KMS-11 (cell line): ENCODE results near the gene ZNF844.
"Not testable (repeated sequence)": the region's sequence is repeated elsewhere in the genome, so short reads cannot be mapped to it uniquely, and the experiment has no call there.

Experiments used
- H2AFZ ChIP-seq: fragments of 200-600 bp; sonication (generic); 2 replicates; pipeline ENCODE4 v1.6.1; 2016; ENCODE audit warnings: antibody characterized with exemption, mixed run types, low read depth
- H3K27ac ChIP-seq: fragments of 200-600 bp; sonication (generic); 2 replicates; pipeline ENCODE4 v1.6.1; 2016; ENCODE audit warnings: mild to moderate bottlenecking, mixed run types
- H3K27me3 ChIP-seq: fragments of 200-600 bp; sonication (generic); 2 replicates; pipeline ENCODE4 v1.6.1; 2017; ENCODE audit warnings: mild to moderate bottlenecking, low read depth, mixed run types, moderate library complexity; ENCODE audit not compliant: insufficient read depth
- H3K36me3 ChIP-seq: fragments of 200-600 bp; sonication (generic); 2 replicates; pipeline ENCODE4 v1.6.1; 2017; ENCODE audit warnings: mild to moderate bottlenecking, mixed run types; ENCODE audit not compliant: insufficient read depth
- H3K4me1 ChIP-seq: fragments of 200-600 bp; sonication (generic); 2 replicates; pipeline ENCODE4 v1.6.1; 2016; ENCODE audit warnings: mild to moderate bottlenecking, low read depth, mixed run types; ENCODE audit not compliant: poor library complexity, severe bottlenecking
- H3K4me2 ChIP-seq: fragments of 200-600 bp; sonication (generic); 2 replicates; pipeline ENCODE4 v1.7.0; 2016; ENCODE audit warnings: mild to moderate bottlenecking, mixed run types
- H3K4me3 ChIP-seq: fragments of 200-600 bp; sonication (generic); IDR thresholded peaks from 2 replicates; pipeline ENCODE4 v1.6.1; 2017; ENCODE audit warnings: low read depth, low read length, mixed read lengths; ENCODE audit not compliant: insufficient read depth
- H3K79me2 ChIP-seq: fragments of 200-600 bp; sonication (generic); 2 replicates; pipeline ENCODE4 v1.6.1; 2016; ENCODE audit warnings: low read depth, mixed run types; ENCODE audit not compliant: insufficient read depth
- H3K9ac ChIP-seq: fragments of 200-600 bp; sonication (generic); 2 replicates; pipeline ENCODE4 v1.6.1; 2016; ENCODE audit warnings: mild to moderate bottlenecking, mixed run types
- H4K20me1 ChIP-seq: fragments of 200-600 bp; sonication (generic); 2 replicates; pipeline ENCODE4 v1.6.1; 2016; ENCODE audit warnings: mild to moderate bottlenecking, mixed run types; ENCODE audit not compliant: insufficient read depth
- TF ChIP-seq, protein P1 (sequence below): fragments of 200-600 bp; sonication (generic); conservative IDR thresholded peaks from 2 replicates; pipeline ENCODE4 v1.6.1; 2017; ENCODE audit warnings: low read depth, mild to moderate bottlenecking, antibody characterized with exemption, low read length, moderate library complexity, mixed read lengths

Gene ZNF844

DNA sequence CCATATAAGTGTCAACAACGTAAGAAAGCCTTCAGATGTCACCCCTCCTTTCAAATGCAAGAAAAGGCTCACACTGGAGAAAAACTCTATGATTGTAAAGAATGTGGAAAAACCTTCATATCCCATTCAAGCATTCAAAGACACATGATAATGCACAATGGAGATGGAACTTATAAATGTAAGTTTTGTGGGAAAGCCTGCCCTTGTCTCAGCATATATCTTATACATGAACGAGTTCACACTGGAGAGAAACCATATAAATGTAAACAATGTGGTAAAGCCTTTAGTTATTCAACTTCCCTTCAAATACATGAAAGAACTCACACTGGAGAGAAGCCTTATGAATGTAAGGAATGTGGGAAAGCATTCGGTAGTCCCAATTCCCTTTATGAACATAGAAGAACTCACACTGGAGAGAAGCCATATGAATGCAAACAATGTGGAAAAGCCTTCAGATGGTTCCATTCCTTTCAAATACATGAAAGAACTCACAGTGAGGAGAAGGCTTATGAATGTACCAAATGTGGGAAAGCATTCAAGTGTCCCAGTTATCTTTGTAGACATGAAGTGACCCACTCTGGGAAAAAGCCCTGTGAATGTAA lies 11.1 kb downstream of the ZNF844 start:
- Histone ChIP-seq H2AFZ (no peak overlapping the region), H3K27ac (no peak overlapping the region), H3K79me2 (no peaks in the 10 kb centered on the region), H3K27me3 (no peaks in the 10 kb centered on the region), H3K4me3 (no peak overlapping the region), H3K9ac (no peak overlapping the region), H4K20me1 (no peaks in the 10 kb centered on the region), H3K36me3 (no peaks in the 10 kb centered on the region), H3K4me2 (no peak overlapping the region), H3K4me1 (no peaks in the 10 kb centered on the region)
- TF ChIP-seq, protein P1, sequence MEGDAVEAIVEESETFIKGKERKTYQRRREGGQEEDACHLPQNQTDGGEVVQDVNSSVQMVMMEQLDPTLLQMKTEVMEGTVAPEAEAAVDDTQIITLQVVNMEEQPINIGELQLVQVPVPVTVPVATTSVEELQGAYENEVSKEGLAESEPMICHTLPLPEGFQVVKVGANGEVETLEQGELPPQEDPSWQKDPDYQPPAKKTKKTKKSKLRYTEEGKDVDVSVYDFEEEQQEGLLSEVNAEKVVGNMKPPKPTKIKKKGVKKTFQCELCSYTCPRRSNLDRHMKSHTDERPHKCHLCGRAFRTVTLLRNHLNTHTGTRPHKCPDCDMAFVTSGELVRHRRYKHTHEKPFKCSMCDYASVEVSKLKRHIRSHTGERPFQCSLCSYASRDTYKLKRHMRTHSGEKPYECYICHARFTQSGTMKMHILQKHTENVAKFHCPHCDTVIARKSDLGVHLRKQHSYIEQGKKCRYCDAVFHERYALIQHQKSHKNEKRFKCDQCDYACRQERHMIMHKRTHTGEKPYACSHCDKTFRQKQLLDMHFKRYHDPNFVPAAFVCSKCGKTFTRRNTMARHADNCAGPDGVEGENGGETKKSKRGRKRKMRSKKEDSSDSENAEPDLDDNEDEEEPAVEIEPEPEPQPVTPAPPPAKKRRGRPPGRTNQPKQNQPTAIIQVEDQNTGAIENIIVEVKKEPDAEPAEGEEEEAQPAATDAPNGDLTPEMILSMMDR, result no peak

DNA sequence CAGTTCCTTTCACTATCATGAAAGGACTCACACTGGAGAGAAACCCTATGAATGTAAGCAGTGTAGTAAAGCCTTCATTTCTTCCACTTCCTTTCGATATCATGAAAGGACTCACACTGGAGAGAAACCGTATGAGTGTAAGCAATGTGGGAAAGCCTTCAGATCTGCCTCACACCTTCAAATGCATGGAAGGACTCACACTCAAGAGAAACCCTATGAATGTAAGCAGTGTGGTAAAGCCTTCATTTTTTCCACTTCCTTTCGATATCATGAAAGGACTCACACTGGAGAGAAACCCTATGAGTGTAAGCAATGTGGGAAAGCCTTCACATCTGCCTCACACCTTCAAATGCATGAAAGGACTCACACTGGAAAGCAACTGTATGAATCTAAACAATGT lies 11.8 kb downstream of the ZNF844 start:
- not testable (repeated sequence) for H3K36me3 ChIP-seq, H3K27ac ChIP-seq

DNA sequence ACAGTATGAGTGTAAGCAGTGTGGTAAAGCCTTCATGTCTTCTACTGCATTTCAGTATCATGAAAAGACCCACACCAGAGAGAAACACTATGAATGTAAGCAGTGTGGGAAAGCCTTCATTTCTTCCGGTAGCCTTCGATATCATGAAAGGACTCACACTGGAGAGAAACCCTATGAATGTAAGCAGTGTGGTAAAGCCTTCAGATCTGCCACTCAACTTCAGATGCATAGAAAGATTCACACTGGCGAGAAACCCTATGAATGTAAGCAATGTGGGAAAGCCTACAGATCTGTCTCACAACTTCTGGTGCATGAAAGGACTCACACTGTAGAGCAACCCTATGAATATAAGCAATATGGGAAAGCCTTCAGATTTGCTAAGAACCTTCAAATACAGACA lies 12.8 kb downstream of the ZNF844 start:
- Histone ChIP-seq H4K20me1 (no peaks in the 10 kb centered on the region), H3K36me3 (no peaks in the 10 kb centered on the region), H3K9ac (no peak overlapping the region), H3K79me2 (no peaks in the 10 kb centered on the region), H3K4me1 (no peaks in the 10 kb centered on the region), H3K4me3 (no peak overlapping the region), H3K27ac (no peak overlapping the region), H3K27me3 (no peaks in the 10 kb centered on the region), H2AFZ (no peak overlapping the region), H3K4me2 (no peak overlapping the region)
- TF ChIP-seq, protein P1, result no peak

More for the DNA sequence above, 11.8 kb downstream of the ZNF844 start:
- not testable (repeated sequence) for H4K20me1 ChIP-seq, H3K4me1 ChIP-seq, H3K27me3 ChIP-seq, H2AFZ ChIP-seq, H3K4me3 ChIP-seq, H3K4me2 ChIP-seq, H3K79me2 ChIP-seq, H3K9ac ChIP-seq

DNA sequence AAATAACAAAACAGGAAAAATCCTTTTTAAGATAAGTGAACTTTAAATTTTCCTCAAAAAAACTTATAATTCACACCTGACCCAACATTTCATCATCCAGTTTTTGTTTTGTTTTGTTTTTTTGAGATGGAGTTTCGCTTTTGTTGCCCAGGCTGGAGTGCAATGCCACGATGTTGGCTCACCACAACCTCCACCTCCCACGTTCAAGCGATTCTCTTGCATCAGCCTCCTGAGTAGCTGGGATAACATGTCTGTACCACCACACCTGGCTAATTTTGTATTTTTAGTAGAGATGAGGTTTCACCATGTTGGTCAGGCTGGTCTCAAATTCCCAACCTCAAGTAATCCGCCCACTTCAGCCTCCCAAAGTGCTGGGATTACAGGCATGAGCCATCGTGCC lies 18.8 kb downstream of the ZNF844 start:
- H3K79me2 ChIP-seq, H2AFZ ChIP-seq, H3K27ac ChIP-seq, H3K27me3 ChIP-seq, H3K36me3 ChIP-seq, H3K4me2 ChIP-seq, H4K20me1 ChIP-seq, H3K9ac ChIP-seq, H3K4me1 ChIP-seq, H3K4me3 ChIP-seq: not testable (repeated sequence)

DNA sequence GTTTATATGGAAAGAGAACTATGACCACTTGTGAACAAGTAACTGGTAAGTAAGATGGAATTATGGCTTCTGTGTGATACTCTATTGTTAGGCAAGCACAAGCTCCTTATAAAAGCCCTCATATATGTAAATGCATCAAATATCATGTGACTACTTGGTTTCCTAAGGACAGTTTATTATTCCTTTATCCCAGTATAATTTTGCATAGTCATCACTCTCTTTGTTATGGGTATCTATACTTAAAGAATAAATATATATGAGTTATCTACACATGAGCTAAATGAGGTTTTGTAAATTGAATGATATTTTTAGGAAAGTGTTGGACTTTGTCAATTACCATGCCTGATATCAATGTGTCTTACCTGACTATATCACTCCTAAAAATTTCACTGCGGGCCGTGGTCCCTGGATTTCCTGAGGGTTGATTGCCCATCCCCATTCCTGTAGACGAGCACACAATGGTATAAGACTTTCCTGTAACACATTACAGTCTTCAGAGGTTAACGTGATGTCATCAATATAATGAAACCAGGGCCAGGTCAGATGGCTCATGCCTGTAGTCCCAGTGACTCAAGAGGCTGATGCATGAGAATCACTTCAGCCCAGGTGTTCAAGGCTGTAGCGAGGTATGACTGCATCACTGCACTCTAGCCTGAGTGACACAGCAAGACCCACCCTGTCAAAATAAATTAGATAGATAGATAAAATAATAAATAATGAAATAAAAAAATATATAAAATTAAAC lies 20.7 kb downstream of the ZNF844 start:
- Histone ChIP-seq H3K27ac (no peak overlapping the region), H3K4me2 (no peak overlapping the region), H3K4me1 (no peaks in the 10 kb centered on the region), H4K20me1 (no peaks in the 10 kb centered on the region), H2AFZ (no peak overlapping the region), H3K9ac (no peak overlapping the region), H3K36me3 (no peaks in the 10 kb centered on the region), H3K79me2 (no peaks in the 10 kb centered on the region), H3K27me3 (no peaks in the 10 kb centered on the region), H3K4me3 (no peak overlapping the region)
- TF ChIP-seq, protein P1, result no peak
